GM19397 (cell line): ENCODE data around the gene FAM135A.
"Not testable (repeated sequence)": the region's sequence is repeated elsewhere in the genome, so short reads cannot be mapped to it uniquely, and the experiment has no call there.

Experiments used
- ATAC-seq: cut with Tn5 transposase; IDR thresholded peaks from one replicate; pipeline ENCODE4 v1.9.1; 2021; ENCODE audit warnings: mild to moderate bottlenecking, moderate library complexity; ENCODE audit not compliant: unreplicated experiment

FAM135A gene

DNA sequence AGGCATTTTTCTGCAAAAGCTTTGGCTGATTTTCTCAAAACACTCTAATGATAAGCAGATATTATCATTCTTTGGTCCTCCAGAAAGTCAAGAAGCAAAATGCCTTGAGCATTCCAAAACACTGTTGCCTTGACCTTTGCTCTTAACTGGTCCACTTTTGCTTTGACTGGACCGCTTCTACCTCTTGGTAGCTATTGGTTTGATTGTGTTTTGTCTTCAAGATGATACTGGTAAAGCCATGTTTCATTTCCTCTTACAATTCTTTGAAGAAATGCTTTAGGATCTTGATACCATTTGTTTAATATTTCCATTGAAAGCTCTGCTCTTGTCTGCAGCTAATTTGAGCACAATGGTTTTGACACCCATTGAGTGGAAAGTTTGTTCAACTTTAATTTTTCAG, 117.8 kb downstream of the FAM135A start:
- no peak for ATAC-seq

GRCh38 chr6:70537266-70537665, 124.0 kb downstream of the FAM135A start:
- ATAC-seq = no peak

DNA sequence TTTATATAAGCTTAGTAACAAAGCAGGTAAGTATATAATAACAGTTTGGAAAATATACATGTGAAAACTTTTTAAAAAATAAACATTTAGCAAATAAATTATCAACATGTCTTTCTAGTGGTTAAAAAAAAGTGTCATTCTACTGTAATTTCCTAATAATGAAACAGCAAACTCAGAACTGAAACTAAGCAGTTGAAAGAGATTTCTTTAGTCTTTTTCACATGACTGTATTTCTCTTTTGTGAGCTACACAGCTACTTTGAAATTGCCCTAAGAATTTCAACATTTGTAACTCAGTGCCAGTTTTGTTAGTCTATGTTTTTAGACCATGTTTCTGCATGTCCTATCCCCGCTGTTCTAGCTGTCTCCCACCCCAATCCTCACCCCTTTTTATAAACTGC, 125.1 kb downstream of the FAM135A start:
- no peak for ATAC-seq

GRCh38 chr6:70547313-70547712, 134.0 kb downstream of the FAM135A start:
- ATAC-seq = no peak

DNA sequence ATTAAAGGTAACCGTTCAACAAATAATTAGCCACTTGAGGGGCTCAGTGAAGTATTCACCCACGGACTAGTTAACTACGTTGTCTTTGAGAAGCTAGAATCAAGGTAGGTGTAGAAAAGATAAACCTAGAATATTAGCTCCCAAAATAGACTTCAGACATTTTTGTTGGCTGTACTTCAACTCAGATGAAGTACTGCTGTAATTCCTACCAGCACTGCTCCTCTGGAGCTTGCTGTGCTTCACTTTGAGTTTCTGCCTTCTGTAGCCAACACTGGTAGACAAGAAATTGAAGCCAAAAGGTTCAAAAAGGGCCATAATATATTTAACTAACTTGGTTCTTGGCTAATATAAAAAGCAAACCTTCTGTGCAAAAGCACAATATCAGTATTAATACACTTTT, 134.6 kb downstream of the FAM135A start:
- no peak for ATAC-seq

DNA sequence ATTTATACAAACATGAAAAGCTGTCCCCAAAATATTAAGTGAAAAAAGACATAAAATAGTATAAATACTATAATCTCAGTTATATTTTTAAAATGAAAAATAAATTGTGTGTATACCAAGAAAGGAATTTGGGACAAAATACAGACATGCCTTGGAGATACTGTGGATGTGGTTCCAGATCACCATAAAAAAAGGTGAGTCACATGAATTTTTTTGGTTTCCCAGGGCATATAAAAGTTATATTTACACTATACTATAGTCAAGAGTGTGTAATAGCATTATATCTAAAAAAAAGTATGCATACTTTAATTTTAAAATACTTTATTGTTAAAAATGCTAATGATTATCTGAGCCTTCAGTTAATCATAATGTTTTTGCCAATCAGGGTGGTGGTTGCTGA, 136.0 kb downstream of the FAM135A start:
- no peak for ATAC-seq

GRCh38 chr6:70551566-70551965, 138.3 kb downstream of the FAM135A start:
- ATAC-seq = no peak

DNA sequence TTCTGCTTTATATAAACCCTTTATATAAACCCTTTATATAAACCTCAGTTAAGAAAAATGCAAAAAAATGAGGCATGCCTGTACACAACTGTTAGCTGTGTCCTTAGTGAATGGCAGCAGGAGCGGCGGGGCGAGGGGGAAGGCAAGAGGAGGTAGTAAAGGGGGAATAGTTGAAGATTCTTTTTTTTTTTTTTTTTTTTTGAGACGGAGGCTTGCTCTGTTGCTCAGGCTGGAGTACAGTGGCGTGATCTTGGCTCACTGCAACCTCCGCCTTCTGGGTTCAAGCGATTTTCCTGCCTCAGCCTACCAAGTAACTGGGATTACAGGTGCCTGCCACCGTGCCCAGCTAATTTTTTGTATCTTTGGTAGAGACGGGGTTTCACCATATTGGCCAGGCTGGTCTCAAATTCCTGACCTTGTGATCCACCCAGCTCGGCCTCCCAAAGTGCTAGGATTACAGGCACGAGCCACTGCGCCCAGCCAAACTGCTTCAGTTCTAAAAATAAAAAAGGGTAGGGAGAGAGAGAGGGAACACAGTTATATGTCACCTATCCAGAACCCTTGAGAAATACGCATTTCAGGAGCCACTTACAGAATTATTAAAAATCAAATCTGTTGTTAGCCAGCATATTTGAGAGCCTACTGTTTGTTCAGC, 139.1 kb downstream of the FAM135A start:
- ATAC-seq = not testable (repeated sequence)

DNA sequence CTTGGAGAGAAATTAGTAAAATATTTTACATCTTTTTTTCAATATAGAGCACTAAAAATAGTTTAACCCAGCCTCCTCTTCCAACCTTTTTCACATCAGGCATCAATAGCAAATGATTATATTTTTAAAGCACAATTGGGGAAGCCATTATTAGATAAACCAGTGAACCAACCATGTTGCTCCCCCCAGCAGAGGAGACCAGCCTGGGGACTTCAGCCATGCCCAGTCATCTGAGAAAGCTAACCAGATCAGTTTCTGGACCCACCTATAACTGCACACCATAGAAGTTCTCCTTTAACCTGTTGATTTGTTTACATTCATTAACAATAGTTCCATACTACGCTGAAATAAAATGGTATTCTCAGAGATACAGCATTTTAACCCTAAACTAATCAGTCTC, 139.7 kb downstream of the FAM135A start:
- ATAC-seq = no peak

DNA sequence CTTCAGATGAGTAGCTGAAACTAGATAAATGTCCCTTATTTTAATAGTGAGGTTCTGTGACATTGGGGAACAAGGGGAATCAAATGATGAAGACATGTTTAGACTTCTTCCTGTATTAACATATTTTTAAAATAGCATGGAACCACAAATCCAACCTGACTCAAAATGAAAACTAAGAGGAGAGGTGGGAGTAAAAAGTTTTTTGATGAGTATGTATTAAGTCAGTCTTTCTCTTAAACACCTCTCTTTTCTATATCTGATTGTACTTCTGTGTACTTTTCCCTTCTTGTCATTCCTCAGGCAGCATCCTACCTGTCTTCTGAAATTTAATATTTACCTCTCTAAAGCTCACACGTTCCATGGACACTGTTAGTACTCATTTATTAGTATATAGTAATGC, 144.7 kb downstream of the FAM135A start:
- ATAC-seq = no peak

DNA sequence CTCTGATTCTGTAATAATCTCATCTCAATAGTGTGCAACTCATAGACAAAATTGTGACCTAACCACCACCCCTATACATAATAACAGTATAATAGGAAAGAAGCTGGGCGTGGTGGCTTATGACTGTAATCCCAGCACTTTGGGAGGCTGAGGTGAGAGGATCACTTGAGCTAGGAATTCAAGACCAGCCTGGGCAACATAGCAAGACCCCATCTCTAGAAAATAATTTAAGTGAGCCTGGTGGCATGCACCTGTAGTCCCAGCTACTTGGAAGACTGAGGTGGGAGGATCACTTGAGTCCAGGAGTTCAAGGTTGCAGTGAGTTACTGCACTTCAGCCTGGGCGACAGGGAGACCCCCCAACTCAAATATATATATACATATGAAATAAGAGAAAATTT, 149.1 kb downstream of the FAM135A start:
- ATAC-seq = not testable (repeated sequence)

- ATAC-seq = no peak
Measured at GRCh38 chr6:70563530-70563929, 150.2 kb downstream of the FAM135A start.

GRCh38 chr6:70566751-70567382, 153.6 kb downstream of the FAM135A start, which contains the start of gene SDHAF4:
Gene SDHAF4 (plus strand): TSS chr6:70566930. CDS start chr6:70566941, 11 bp downstream.
- ATAC-seq = peak; percentile 100

DNA sequence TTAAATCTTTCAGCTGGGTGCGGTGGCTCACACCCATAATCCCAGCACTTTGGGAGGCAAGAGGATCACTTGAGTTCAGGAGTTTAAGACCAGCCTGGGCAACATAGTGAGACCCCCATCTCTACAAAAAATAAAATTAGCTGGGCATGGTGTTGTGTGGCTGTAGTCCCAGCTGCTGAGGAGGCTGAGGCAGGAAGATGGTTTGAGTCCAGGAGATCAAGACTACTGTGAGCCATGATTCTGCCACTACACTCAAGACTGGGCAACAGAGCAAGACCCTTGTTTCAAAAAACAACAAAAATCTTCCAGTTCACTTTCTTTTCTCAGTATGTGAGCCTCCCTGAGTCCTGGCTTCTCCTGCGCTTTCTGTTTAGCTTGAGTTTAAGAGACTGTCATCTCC, 161.3 kb downstream of the FAM135A start:
- no peak for ATAC-seq

DNA sequence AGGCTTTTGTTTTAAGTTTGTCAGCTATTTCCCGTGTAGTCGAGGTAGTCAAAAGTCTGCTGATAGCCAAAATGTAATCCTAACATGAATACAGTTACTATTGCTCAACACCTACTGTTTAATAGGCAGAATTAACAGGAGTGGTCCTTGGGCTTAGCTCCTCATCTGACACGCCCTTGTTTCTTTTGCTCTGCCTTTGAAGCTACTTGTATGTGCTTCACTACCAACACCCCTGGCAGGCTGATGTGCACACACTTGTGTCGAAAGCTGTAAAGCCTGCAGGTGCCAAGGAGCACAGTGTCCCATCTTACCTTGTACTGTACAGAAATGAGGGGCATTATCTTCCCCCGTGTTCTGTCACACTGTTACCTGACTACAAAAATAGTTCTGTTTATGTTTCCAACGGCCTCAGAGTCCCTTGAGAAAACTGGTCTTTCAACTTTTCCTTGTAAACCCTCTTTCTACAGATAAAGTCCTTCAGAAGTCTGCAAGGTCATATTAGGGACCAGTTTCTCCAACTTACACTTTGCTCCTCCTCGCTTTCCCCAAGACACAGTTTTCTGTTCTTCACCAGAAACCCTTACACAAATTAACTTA, 162.7 kb downstream of the FAM135A start:
- ATAC-seq = no peak

- peak; percentile 91 for ATAC-seq
Measured at GRCh38 chr6:70586114-70586513, 172.8 kb downstream of the FAM135A start.

GRCh38 chr6:70590400-70590799, 177.1 kb downstream of the FAM135A start:
- ATAC-seq = no peak

- ATAC-seq = no peak
Measured at GRCh38 chr6:70592391-70593117, 179.2 kb downstream of the FAM135A start.

- no peak for ATAC-seq
Measured at GRCh38 chr6:70593118-70593486, 179.8 kb downstream of the FAM135A start.

- no peak for ATAC-seq
Measured at GRCh38 chr6:70599187-70599586, 185.9 kb downstream of the FAM135A start.

- ATAC-seq = no peak
Measured at GRCh38 chr6:70601014-70601413, 187.7 kb downstream of the FAM135A start.

DNA sequence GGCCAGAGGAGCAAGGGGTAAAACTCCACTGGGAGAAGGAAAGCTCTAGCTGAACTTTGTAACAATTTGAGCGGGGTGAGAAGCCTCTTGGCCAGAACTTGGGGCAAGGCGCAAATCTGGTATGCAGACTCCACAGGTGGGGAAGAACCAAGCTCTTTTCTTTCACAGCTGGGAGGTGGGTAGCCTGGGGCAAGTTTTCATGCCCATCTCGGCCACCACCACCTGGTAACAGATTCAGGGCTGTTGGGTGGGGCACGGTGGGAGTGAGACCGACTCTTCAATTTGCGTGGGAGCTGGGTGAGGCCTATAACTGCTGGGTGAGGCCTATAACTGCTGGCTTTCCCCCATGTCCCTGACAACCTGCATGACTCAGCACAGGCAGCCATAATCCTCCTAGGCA, 190.9 kb downstream of the FAM135A start:
- no peak for ATAC-seq
